ENCODE measurements around the gene HDHD3.

DNA sequence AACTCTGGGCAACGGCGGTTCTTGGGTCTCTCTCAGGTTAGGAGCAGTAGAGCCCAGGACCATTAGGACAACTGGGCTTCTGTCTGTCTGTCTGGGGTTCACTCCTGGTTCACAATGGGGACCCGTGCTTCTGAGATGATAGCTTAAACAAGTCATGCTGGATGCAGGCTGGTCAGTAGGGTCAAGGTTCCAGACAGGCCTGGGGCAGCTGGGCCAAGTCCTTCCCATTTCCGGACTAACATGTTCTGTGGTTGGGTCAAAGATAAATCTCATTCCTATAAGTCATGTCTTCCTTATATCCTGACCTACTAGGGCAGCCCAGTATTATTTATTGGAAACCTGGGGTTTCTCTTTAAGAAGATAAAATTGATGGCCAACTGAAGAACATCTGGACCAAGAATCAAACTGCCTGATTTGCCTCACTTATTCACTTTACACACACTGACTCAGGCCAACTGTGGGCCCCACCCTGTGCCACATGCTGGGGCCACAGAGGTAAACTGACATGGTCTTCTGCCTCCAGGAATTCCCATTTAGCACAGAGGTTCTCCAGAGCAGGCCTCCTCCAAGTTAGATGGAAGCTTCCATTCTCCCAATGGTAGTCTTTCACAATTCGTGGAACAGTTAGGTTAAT, 8.3 kb downstream of the HDHD3 start:
- TF ChIP-seq, protein P1, sequence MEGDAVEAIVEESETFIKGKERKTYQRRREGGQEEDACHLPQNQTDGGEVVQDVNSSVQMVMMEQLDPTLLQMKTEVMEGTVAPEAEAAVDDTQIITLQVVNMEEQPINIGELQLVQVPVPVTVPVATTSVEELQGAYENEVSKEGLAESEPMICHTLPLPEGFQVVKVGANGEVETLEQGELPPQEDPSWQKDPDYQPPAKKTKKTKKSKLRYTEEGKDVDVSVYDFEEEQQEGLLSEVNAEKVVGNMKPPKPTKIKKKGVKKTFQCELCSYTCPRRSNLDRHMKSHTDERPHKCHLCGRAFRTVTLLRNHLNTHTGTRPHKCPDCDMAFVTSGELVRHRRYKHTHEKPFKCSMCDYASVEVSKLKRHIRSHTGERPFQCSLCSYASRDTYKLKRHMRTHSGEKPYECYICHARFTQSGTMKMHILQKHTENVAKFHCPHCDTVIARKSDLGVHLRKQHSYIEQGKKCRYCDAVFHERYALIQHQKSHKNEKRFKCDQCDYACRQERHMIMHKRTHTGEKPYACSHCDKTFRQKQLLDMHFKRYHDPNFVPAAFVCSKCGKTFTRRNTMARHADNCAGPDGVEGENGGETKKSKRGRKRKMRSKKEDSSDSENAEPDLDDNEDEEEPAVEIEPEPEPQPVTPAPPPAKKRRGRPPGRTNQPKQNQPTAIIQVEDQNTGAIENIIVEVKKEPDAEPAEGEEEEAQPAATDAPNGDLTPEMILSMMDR (IDR thresholded peaks at IDR 0.05) = no peak
- no peak for TF ChIP-seq POLR2A (IDR thresholded peaks at IDR 0.05)

All from adrenal gland (tissue), 5 donors.